WTC11 (cell line): ENCODE data around the gene SOWAHA.

Experiments
- FOXJ3 ChIP-seq: sonication (generic); formaldehyde crosslinking; IDR thresholded peaks from 2 replicates; pipeline ENCODE4 v1.9.0; 2021; ENCODE audit warnings: missing genetic modification reagents, mild to moderate bottlenecking, borderline replicate concordance
- MAX ChIP-seq: sonication (generic); formaldehyde crosslinking; IDR thresholded peaks from 2 replicates; pipeline ENCODE4 v1.8.0; 2022; ENCODE audit warnings: mild to moderate bottlenecking, missing genetic modification reagents
- TF ChIP-seq, protein P1 (sequence below): fragments of 200-600 bp; IDR thresholded peaks from 2 replicates; pipeline ENCODE4 v1.8.0; 2022; ENCODE audit warnings: antibody characterized with exemption

DNA sequence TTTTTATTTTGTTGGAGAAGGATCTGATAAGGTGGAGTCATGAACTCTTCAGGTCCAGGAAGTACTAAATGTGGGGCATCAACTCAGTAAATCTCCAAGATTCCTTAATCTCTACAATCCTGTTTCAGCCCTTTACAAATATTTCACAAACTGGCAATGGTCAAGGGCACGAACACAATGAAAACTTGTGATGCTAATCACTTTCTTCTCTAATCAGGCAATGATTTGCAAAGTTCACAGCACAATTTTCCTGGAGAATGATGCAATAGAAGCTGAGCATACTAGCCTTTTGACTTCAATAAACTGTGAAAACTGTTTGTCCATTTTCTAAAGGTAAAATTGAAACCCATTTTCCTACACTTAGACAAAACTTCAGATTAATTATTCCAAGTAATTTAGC lies 36.2 kb downstream of the SOWAHA start:
- TF ChIP-seq, protein P1, sequence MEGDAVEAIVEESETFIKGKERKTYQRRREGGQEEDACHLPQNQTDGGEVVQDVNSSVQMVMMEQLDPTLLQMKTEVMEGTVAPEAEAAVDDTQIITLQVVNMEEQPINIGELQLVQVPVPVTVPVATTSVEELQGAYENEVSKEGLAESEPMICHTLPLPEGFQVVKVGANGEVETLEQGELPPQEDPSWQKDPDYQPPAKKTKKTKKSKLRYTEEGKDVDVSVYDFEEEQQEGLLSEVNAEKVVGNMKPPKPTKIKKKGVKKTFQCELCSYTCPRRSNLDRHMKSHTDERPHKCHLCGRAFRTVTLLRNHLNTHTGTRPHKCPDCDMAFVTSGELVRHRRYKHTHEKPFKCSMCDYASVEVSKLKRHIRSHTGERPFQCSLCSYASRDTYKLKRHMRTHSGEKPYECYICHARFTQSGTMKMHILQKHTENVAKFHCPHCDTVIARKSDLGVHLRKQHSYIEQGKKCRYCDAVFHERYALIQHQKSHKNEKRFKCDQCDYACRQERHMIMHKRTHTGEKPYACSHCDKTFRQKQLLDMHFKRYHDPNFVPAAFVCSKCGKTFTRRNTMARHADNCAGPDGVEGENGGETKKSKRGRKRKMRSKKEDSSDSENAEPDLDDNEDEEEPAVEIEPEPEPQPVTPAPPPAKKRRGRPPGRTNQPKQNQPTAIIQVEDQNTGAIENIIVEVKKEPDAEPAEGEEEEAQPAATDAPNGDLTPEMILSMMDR: no peak
- no peak for TF ChIP-seq MAX
- TF ChIP-seq FOXJ3: no peak
